NCI-H1694 treated with DMSO at 0.1 percent for 48 hours (cell line): ENCODE results near the gene ITPKB.
"Not testable (repeated sequence)": the region's sequence is repeated elsewhere in the genome, so short reads cannot be mapped to it uniquely, and the experiment has no call there.

Experiments
- DNase-seq: peaks from one replicate; lab custom pipeline; 2025; lab: John Stamatoyannopoulos, UW

Gene ITPKB

DNA sequence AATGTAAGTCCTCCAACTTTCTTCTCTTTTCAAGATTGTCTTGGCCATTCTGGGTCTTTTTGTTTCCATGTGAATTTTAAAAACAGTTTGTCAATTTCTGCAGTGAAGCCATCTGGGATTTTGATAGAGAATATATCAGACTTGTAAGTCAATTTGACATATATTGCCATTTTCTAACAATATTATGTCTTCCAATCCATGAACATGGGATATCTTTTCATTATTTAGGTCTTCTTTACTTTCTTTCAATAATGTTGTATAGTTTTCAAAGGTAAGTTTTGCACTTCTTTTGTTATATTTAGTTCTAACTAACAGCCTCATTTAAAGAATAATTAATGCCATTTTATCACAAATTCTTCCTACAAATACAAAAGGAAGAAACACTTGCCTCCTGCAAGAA lies 117.1 kb downstream of the ITPKB start:
- DNase-seq: no peak

DNA sequence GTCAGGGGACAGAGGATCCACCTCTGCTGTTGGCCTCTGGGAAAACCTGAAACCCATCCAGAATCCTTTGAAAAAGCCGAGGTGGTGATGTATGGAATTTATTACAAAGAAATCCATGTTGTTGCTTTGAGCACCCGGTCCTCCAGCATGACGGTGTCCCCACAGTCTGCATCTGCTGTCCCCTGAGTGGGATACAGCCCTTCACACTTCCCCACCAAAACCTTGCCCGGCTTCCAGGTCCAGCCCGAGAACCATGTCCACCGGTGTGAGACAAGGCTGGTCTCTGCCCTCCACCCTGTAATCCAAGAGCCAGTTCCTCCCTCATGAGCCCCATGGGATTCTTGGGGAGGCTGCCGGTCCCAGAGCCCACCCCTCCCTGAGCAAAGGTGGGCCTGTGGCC lies 120.1 kb downstream of the ITPKB start:
- DNase-seq: no peak

DNA sequence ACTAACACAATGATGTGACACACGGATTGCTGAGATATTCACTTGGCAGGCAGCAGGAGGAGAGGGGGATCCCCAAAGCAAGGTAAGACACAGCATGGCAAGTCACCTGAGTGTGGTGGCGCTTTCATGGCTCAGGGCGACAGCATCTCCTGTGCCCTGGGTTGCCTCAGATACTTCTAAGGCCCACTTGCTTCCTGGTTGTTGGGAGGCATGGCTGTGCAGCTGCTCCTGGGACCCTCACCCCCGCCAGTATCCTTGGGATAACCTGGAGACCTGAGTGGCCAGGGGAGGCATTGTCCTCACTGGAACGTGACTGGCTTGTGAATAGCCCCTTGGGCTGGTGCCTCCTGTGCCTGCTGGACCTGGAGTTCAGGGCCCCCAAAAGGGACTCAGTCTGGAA lies 120.7 kb downstream of the ITPKB start:
- no peak for DNase-seq

DNA sequence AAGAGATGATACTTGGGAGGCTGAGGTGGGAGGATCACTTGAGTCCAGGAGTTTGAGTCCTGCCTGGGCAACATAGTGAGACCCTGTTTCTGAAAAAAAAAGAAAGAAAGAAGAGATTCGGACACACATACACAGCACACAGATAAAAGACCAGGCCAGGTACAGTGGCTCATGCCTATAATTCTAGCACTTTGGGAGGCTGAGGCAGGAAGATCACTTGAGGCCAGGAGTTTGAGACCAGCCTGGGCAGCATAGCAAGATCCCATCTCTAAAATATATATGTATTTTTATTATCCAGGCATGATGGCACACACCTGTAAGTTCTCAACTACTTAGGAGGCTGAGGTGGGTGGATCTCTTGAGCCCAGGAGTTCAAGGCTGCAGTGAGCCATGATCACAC lies 121.4 kb downstream of the ITPKB start:
- not testable (repeated sequence) for DNase-seq

DNA sequence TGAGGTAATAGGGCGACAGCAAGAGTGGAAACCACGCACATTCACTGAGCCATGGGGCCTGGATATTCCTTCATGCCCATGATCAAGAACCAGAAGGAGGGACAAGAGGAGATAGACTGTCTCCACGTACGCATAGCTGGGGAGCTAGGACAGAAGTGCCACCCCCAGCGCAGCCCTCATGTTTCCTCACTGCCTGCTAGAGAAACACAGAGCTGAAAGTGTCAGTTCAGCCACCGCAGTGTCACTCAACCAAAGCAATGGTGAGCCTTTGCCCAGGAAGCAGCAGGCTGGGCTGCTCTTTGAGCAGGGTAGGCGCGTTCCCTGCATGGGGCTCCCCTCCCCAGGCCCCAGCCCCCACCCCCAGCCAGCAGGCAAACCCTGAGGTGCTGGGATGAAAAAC lies 122.0 kb downstream of the ITPKB start:
- DNase-seq: no peak

DNA sequence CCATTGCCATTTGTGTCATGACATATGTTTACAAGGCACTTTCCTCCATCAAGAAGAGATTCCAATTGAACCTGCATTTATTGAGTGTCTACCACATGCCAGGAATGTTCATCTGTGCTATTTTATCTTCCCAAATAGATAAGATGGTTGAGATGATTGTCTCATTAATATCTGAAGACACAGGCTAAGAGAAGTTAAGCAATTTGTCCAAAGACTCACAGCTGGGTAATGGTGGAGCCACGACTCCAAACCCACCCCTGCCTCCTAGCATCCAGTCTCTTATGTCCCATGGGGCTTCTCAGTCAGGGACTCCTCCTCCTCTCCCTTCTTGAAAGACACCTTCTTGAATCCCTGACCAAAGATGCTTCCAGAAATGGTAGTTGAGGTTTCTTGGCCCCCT lies 122.4 kb downstream of the ITPKB start:
- DNase-seq: no peak

DNA sequence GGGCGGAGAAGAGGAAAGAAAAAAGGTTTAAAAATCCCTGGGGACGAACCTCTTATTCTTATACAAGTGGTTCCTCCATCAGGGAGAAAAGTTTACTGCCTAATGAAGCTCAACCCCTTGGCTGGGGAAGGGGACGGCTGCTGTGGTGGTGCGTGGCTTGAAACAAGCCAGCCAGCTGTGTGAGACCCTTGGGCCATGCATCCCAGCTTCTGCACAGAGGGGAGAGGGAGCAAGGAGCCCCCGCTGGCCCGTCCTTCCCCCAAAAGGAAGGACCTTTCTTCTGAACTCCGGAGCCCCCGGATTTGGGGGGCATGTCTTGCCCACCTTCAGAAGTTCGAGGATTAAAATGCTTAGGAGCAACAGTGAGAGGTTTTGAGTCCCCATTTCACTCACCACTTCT lies 123.2 kb downstream of the ITPKB start:
- DNase-seq: no peak

DNA sequence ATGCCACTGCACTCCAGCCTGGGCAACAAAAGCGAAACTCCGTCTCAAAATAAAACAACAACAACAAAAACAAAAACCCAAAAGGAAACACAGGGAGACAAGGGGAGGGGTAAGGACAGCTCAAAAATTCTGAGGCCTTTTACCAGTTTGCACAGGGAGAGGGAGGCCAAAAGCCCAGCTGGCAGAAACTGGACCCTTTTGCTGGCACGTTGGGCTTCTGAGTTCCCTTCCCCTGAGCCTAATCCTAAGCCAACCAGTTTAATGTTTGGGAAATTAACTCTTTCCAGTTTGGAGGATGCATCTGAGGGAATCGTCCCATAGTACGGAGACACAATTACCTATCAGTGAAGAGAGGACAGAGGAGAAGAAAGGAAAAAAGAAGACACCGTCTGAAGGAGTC lies 127.1 kb downstream of the ITPKB start:
- not testable (repeated sequence) for DNase-seq

DNA sequence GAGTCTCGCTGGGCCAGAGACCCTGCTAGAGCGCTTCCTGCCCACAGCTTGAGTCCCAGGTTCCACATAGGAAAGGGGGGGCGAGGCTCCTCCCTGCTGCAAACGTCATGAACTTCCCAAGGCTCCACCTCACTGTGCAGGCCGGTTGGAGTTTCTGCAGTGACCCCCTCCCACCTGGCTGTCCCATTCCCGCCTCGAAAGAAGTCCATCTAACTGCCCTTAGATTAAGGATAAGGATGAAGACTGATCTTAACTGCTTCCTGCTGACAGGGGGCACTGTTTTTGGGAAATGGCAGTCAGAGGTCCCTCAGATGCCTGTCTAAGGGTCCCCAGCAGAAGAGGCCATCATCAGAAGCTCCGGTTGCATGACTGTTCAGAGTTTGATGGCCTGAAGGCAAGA lies 127.8 kb downstream of the ITPKB start:
- no peak for DNase-seq

DNA sequence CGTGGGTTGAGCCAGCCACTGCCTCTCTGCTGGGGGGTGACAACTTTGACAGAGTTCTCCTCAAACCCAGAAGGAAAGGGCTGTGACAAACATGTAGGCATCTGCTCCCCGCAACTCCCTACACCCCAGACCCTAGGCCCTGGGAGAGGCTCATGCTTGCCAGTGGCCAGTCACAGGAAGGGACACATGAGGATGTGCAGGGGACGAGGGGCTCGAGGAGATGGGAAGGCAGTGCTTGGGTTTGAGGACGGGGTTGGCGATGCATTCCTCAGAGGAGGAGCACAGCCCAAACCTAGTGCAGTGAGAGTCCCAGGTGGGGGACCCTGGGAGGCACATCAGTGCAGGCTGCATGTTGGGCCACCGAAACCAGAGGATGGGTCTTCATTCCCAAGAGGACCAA lies 128.4 kb downstream of the ITPKB start:
- DNase-seq: no peak

DNA sequence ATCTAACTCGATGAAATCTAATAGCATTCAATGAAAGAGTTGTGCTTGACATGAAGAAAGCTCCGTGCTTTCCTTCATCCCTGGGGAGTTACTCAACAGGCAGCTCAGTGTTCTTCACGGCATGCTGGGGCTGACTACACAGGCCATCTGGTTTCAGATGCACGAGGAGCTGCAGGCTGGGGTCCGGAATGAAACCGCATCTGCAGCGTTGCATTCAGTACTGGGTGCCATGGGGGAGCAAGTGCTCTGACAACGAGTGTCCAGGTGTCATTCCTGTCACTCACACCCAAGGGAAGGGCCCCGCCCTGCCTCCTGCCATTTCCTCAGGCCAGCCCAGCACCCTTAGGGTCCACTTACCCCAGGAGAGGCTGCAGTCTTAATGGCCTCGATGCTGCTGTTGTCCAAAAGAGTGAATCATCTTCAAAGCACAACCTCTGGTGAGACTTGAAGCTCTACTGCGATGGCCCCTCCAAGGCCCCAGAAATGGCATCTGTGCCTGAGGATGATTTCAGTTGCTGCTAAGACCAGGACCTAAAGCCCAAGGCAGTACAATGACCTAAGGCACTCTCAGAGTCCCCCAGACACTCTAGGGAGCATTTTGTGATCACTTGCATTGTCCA lies 129.1 kb downstream of the ITPKB start:
- no peak for DNase-seq

DNA sequence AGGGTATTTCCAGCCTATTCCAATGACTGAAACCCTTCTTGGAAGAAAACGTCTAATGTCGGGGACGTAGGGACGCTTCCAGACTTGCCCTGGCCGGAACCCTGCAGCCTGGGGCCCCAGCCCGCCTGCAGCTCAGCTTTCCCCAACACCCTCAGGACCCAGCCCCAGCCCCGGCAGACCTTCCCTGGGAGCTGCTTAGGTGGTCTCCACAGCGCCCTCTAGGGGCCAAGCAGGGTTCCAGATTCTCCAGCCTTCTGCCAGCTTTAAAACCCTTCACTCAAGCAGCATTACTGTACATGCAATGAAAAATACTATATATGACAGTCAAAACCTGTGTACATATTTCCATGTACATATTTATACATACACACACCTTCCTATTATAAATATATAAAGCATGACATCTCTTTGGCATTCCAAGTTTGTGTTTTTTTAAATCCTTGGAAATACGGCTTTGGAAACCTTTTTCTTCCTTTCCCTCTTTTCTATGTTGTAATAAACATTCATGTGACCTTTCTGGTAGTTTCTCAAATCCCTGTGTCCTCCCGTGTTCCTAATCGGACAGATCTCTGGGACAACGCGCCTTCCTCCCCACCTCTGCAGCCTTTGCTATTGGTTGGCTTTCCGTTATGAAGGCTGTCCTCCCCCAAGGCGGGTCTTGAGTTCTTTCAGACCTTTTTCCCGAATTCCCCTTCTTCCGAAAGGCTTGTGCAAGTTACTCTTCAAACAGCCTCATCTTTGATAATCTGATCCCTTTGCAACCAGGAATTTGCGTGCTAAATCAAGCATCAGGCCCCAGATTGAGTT lies 130.2 kb downstream of the ITPKB start:
- DNase-seq: peak; percentile 61

DNA sequence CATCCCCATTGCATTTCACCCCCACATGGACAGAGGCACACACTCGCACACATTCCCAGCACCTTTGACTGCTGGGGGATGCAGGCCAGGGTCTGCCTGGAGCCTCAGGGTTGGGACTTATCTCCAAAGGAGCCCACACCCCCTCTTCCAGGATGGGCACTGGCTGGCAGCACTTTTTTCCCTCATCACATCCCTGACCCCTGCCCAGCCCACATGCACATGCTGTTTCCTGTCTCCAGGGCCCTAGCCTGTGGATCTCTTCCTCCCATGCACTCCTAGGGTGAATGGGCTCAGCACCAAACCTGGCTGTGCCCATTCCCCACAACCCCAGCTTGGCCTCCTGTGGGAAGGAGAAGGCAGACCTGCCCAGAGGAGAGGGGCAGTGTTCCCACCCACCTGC lies 131.3 kb downstream of the ITPKB start:
- no peak for DNase-seq

DNA sequence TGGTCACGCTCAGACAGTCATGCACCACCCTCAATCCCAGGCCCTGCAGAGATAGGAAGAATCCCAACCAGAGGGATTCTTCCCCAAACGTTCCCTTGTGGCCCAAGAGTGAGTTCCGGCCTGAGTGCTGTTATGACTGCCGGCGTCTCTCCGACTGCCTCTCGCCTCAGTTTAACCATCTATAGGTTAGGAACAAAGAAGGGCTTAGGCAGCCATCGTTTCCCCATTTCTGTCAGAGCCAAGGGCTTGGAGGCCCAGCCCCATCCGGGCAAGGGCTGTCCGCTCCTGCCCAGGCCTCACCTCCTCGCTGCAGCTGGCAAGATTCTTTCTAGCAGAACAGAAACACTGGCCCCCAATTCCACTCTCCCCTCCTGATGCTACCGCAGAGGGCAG lies 131.8 kb downstream of the ITPKB start:
- DNase-seq: no peak

DNA sequence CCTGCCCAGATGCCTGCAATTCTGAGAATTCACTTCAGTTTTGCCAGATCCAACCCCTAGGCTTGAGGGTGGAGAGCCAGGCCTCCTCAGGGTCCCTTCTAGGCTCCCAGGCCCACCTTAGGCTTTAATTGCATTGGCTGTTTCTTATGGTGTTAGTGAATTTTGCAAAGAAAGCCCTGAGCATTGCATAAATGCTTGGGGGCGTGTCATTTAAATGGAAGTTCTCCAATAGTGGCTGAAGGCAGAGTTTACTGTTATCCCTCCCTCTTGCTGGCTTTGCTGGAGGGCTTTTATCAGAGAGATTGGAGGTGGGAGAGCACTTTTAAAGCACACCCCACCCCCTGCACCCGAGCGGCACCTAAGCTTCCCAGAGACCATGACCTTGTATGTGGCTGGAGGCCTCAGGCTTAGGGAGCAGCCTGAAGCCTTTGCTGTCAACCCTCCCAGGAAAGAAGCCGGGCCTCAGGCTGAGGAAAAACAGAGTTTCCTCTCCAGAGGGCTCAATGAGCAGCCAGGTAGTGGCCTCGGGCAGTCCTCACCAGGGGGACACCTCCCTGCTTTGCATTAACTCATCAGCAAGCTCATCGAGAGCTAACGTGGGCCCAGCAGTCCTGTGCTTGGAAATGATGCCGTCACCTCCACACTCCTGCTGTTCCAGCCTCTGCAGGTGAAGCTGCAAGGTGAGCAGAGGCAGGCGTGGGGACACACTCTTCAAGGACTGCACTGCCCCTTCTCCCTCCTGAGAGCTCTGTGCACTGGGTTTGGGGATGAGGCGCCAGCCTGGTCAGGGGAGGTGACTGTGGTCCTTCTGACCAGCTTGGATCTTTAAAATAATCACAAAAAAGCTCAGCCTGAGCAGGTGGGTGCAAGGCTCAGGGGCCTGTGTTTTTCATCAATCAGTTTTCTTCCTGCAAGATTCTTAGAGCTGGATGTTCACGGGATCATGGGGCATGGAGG lies 132.5 kb downstream of the ITPKB start:
- DNase-seq: no peak

DNA sequence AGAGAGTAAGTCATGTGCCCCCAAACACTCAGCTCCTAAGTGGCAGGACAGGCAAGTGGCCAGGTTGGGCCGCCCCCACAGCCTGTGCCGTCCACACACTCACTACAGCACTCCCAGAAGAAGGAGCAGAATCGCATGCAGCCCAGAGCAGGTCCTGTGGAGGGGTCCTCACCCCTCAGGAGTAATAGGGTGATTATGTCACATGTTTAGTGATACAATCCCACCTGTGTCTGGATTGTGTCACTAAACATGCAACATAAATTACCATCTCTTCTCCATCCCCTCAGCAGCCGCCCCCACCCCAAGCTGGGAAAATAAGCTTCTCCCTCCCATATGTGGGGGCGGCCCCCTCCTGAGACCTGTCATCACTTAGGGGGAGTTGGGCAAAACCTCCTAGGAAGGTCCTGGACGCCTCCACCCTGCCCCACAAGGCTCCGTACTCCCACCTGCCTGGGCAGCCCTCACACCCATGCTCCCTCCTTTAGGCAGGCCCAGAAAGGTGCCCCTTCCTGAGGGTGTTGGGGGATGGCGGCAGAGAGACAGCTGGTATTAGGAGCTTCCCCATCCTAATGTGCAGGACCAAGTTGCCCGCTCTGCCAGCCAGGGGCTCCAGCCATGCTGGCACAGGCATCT lies 133.6 kb downstream of the ITPKB start:
- DNase-seq: no peak

DNA sequence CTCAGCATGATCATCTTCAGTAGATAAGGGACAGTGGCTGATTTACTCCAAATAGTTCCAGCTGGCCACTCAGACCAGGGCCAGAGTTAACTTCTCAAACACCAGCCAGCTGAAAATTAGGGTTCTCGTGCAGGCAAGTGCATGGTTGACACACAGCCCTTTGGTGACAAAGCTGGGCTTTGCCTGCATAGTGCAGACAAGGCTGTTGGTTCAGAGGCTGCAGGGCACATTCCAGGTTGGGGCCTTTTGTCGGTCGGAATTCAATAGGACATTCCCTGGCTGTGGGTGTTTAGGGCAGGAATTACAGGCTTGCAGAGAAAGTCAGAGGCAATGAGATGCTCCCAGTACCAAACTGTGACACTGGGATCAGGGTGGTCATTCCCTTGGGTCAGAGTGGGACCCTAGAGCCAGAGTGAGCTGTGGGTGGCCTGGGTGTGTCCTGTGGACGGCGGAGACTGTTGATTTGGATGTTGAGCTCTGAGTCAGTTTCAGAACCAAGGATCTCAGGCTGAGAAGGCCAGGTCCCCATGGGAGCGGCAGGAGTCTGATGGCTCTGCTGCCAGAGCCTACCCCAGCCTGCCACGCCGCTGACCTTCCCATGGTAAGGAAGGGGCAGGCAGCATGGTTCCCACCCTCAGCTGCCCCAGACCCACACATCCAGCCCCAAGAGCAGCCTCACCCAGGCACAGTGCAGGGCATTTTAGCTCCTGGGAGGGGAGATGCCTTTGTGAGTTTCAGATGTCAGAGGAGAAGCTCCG lies 134.3 kb downstream of the ITPKB start:
- no peak for DNase-seq

DNA sequence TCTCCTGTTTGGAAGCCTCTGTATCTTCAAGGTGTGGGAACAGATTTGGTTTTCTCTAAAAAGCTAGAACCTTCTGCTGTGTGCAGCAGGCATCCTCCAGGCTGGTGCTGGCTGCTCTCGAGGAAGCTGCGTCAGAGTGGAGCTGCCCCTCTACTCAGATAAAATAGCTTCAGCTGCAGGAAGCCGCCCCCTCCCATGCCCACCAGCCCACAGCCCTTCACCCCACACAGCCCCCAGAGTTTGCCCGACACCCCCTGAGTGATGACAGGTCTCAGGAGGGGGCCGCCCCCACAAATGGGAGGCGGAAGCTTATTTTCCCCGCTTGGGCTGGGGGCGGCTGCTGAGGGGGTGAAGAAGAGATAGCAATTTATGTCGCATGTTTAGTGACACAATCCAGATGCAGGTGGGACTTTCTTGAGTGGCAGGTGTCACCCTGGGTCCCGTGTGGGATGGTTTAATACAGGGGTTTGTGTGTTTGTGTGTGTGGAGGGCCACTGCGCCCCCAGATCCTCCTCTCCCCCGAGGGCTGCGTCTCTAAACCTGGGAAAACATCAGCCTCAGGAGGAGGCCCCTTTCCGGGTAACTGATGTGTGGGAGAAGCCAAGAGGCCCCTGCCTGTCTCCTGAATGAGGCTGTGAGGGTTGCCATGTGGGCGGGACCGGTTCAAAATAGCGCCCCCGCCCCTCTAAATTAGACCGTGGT lies 135.1 kb downstream of the ITPKB start:
- no peak for DNase-seq

DNA sequence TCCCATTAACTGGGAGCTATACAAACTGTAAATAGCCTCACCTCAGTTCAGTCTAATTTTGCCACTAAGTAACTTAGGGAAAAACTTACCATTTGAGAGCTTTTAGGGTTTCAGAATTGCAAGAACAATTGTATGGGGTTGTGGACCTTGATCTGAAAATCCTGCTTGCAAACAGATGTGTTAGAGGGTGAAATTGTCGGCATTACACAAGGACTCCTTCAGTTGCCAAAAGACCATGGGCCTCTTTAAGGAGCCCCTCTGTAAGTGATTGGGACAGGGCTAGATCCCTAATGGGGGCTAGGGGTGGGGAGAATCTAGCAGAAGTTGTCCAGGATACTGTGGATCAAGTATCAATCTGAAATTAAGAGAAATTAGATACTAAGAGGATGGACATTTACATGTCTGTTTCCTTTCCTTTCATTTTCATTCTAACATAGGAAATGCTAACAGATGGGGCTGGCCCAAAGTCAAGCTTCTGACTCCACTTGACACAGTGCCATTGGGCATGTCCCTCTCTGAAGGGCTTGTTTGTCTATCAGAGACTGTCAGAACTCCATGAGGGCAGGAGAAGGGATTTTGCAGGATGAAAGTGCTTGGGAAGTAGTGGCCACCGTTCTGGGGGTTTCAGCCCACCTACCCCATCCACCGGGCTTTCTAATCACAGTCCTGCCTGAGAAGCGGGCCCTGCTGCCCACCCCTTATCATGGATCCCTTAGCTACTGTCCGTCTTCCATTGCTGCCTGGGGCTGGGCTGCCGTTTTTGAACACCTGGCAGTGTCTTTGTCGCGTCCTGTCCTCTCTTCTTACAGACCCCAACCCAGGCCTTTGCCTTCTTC lies 135.8 kb downstream of the ITPKB start:
- DNase-seq: peak; percentile 87
